SKM-1 treated with dmso at 0.1 percent for 144 hours (cell line): ENCODE measurements around the gene LDLRAD2.
"Not testable (repeated sequence)": the region's sequence is repeated elsewhere in the genome, so short reads cannot be mapped to it uniquely, and the experiment has no call there.

Experiments
- DNase-seq: peaks from one replicate; lab custom pipeline; 2025; ENCODE audit not compliant: unreplicated experiment; lab: John Stamatoyannopoulos, UW

Gene LDLRAD2

GRCh38 chr1:21811875-21812305 is at the start of gene LDLRAD2:
Gene LDLRAD2 (plus strand): TSS chr1:21812265. CDS start chr1:21812452, 187 bp downstream.
- DNase-seq = no peak

GRCh38 chr1:21763236-21763635 is 48.8 kb upstream of the LDLRAD2 start:
- DNase-seq = no peak

- no peak for DNase-seq
These were observed 48.2 kb upstream of the LDLRAD2 start for GRCh38 chr1:21763694-21764419.

- DNase-seq = no peak
These were observed 47.2 kb upstream of the LDLRAD2 start for GRCh38 chr1:21764615-21765423.

DNA sequence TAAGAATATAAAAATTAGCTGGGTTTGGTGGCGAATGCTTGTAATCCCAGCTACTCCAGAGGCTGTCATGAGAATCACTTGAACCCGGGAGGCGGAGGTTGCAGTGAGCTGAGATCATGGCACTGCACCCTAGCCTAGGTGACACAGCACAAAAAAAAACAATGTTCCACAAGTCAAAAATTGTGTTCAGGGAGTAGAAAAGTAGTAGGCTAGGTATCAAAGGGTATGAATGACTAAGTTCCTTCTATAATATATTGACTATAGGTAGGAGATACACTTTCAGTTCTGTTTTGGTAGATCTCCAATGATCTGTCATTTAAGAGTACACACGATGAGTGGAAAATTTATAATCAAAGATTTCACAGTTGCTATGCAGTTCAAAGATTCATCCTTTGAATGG is 45.9 kb upstream of the LDLRAD2 start:
- DNase-seq = no peak

DNA sequence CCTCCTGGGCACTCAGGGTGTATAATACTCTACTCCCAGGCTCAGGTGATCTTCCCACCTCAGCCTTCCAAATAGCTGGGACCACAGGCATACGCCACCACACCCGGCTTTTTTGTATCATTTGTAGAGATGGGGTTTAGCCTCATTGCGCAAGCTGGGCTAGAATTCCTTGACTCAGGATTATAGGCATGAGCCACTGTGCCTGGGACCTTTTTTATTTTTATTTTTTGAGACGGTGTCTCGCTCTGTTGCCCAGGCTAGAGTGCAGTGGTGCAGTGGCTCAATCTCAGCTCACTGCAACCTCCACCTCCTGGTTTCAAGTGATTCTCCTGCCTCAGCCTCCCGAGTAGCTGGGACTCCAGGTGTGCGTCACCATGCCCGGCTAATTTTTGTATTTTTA is 45.0 kb upstream of the LDLRAD2 start:
- DNase-seq = not testable (repeated sequence)

DNA sequence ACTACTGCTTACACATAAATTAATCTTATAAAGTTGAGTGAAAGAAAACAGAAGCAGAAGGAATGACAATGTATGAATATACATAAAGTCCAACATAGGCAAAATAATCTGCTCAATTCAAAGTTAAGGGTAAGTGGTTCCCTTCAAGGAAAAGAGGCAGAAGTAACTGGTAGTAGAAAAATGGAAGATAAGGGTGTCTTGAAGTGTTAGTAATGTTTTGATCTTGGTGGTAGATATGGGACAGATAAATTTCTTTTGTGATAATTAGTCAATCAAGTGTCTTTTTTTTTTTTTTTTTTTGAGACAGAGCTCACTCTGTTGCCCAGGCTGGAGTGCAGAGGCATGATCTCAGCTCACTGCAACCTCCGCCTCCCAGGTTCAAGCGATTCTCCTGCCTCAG is 41.9 kb upstream of the LDLRAD2 start:
- DNase-seq = no peak

DNA sequence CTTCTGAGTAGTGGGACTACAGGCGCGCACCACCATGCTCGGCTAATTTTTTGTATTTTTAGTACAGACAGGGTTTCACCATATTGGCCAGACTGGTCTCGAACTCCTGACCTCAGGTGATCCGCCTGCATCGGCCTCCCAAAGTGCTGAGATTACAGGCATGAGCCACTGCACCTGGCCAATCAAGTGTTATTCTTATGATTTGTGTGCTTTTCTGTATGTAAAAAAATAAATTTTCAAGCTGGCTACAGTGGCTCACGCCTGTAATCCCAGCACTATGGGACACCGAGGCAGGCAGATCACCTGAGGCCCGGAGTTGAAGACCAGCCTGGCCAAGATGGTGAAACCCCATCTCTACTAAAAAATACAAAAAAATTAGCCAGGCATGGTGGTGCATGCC is 41.5 kb upstream of the LDLRAD2 start:
- not testable (repeated sequence) for DNase-seq

- DNase-seq = not testable (repeated sequence)
These were observed 40.4 kb upstream of the LDLRAD2 start for GRCh38 chr1:21771672-21772071.

- DNase-seq = no peak
These were observed 38.5 kb upstream of the LDLRAD2 start for GRCh38 chr1:21773585-21773984.

DNA sequence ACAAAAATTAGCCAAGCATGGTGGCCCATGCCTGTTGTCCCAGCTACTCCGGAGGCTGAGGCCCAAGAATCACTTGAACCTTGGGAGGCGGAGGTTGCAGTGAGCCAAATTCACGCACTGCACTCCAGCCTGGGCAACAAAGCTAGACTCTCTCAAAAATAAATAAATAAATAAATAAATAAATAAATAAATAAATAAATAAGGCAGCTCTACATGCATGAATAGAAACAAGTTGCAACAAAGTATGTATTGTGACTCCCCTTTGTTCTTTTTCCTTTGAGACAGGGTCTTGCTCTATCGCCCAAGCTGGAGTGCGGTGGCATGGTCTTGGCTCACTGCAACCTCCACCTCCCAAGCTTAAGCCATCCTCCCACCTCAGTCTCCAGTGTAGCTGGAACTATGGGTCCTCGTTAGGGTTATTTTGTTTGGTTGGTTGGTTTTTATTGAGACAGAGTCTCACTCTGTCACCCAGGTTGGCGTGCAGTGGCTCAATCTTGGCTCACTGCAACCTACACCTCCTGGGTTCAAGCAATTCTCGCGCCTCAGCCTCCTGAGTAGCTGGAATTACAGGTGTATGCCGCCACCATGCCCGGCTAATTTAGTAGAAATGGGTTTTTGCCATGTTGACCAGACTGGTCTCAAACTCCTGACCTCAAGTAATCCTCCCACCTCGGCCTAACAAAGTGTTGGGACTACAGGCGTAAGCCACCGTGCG is 37.1 kb upstream of the LDLRAD2 start:
- no peak for DNase-seq

GRCh38 chr1:21775550-21775914 is 36.5 kb upstream of the LDLRAD2 start:
- DNase-seq = no peak

GRCh38 chr1:21775985-21776562 is 36.0 kb upstream of the LDLRAD2 start:
- DNase-seq = no peak

GRCh38 chr1:21776925-21777324 is 35.1 kb upstream of the LDLRAD2 start:
- DNase-seq = not testable (repeated sequence)

DNA sequence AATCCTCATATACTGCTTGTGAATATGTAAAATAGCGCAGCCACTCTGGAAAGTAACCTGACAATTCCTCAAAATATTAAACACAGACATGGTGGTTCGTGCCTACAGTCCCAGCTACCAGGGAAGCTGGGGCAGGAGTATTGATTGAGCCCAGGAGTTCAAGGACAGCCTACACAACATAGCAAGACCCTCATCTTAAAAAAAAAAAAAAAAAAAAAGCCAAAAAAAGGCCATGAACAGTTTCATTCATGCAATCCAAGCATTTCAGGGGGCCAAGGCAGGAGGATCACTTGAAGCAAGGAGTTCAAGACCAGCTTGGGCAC is 33.7 kb upstream of the LDLRAD2 start:
- DNase-seq = no peak

- no peak for DNase-seq
These were observed 32.2 kb upstream of the LDLRAD2 start for GRCh38 chr1:21779613-21780521.

DNA sequence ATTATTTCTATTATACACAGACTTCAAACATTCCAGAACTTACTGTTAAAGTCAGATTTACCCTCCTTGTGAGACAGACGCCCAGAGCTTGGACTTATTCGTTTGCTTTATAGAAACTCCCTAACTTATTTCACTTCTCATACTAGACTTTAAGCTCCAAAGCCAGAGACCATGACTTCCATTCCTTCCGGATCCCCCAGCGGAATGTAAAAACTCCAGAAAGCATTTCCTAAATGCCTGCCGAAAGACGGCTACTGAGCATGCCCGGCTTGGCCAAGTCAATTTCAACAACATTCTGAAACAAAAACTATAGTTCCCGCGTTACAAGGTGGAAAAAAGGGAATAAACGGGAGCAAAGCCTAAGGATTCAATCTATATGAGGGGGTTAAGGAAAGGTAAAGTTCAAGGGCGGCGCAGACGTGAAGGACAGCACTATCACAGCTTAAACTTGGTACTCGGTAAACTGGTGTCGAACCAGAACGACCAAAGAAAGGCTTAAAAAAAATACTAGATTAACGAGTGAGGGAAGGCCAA is 30.2 kb upstream of the LDLRAD2 start:
- DNase-seq = no peak

- no peak for DNase-seq
These were observed 29.7 kb upstream of the LDLRAD2 start for GRCh38 chr1:21782349-21782867.

DNA sequence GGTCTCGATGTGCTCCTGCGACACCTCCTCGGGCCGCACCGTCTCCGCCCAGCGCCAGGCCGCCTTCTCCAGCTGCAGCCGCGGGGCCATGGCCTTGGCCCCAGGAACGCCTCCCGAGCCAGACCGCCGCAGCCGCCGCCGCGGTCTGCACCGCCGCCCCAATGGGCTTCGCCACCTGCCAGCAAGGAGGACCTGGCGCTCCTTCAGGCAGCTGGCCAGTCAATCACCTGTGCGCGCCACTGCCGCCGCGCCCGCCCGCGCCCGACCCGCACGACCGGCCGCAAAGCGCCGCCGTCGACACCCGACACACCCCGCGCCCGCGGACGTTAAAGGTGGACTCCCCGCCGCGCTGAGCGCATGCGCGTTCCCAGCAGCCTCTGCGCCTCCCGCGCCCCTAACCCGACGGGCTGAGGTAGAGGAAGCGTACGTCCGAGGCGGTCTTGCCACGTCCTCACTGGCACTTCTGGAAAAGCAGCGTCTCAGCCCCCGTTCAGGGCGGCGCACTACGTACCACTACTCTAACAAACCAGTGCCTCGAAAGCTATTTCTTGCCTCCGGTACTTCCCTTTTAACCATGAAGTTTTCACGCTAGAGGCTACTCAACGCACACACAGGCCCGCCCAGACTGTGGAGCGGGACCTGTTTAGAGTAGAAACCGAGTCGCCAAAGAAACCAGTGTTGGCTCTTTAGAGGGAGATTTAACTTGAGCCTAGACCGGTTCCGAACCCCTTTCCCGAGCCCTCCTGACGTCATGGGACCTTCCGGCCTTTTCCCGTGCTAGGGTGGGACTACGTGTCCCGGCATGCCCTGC is 29.0 kb upstream of the LDLRAD2 start, which contains the start of gene USP48:
Gene USP48, minus strand, starts transcription at position 282 of the 811 bp plus-strand sequence. Its CDS starts 192 bp downstream, at position 90.
- peak; percentile 89 for DNase-seq
